Fibroblast of lung (primary cell): ENCODE data around the gene CD276.

Experiments used
- EZH2 ChIP-seq: IDR thresholded peaks from 2 replicates; pipeline ENCODE4 v1.5.1; 2012; ENCODE audit warnings: low read length, control low read depth, mild to moderate bottlenecking; ENCODE audit errors: missing control alignments
- TF ChIP-seq, protein P1 (sequence below), 2 donors: IDR thresholded peaks in 1 of 2; conservative IDR thresholded peaks in 1 of 2; 1 replicate in 1 of 2; 2 replicates in 1 of 2; pipeline ENCODE4 v1.5.1; 2011 to 2012; ENCODE audit warnings: low read length in 2 of 2, control low read depth in 1 of 2, inconsistent platforms in 1 of 2, low read depth in 1 of 2, mild to moderate bottlenecking in 1 of 2

DNA sequence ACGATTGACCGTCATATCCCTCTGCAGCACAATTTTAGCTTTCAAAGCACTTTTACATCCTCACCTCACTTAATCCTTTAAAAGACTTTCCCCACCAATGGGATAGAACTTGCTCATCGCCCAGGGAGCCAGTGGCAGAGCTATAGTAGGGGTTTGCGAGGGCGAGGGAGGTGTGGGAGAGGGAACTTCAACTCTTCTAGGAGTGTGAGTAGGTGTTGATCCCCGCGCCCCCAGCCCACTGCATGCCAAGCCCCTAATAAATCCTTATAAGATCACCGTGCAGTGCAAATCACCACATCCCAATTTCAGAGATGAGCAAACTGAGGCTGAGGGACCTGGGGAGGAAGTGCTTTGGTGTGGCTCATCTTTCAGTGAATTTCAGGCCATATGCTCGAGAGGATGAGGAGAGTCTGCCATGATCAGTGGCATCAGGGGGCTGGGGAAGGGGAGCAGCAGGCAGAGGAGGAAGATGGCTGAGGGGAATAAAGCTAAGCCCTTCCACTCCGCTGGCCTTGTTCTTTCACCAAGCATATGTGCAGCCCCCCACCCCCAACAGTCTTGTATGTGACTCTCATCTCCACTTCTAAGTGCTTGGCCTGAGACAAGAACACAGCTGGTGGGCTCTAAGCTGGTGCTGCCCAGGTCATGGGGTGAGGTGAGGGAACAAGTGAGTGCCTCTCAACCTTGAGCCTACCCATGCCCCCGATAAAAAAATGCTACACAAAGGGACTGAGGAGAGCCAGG lies 63.8 kb downstream of the CD276 start:
- TF ChIP-seq, protein P1, sequence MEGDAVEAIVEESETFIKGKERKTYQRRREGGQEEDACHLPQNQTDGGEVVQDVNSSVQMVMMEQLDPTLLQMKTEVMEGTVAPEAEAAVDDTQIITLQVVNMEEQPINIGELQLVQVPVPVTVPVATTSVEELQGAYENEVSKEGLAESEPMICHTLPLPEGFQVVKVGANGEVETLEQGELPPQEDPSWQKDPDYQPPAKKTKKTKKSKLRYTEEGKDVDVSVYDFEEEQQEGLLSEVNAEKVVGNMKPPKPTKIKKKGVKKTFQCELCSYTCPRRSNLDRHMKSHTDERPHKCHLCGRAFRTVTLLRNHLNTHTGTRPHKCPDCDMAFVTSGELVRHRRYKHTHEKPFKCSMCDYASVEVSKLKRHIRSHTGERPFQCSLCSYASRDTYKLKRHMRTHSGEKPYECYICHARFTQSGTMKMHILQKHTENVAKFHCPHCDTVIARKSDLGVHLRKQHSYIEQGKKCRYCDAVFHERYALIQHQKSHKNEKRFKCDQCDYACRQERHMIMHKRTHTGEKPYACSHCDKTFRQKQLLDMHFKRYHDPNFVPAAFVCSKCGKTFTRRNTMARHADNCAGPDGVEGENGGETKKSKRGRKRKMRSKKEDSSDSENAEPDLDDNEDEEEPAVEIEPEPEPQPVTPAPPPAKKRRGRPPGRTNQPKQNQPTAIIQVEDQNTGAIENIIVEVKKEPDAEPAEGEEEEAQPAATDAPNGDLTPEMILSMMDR (conservative IDR thresholded peaks at IDR 0.05 in 1 of 2, IDR thresholded peaks at IDR 0.05 in 1 of 2; ENCODE audit: low read depth in 1 of 2, low read length in 2 of 2) = no peak
- no peak for TF ChIP-seq EZH2
